LHCN-M2 (cell line): ENCODE data around the gene TIPRL. TPM values are rescaled to one million over a fixed set of nuclear protein-coding genes. Genes with fewer than 3 reads are reported as not detected.
"Not testable (repeated sequence)": the region's sequence is repeated elsewhere in the genome, so short reads cannot be mapped to it uniquely, and the experiment has no call there.

Experiments used
- DNase-seq: peaks from one replicate; pipeline ENCODE4 v3.0.0-alpha.2; 2012; ENCODE audit warnings: low read depth
- total RNA-seq: library from RNA; depleted of rRNA; stranded (reverse); fragments of >200 nt; gene quantifications from 2 replicates; pipeline ENCODE4 v1.2.3, GENCODE V29; 2014

TIPRL gene
- total RNA-seq, 1 experiment from 2014 or later = 36.1 TPM

GRCh38 chr1:168159251-168159650 lies 19.5 kb upstream of the TIPRL start:
- DNase-seq = peak; percentile 68

DNA sequence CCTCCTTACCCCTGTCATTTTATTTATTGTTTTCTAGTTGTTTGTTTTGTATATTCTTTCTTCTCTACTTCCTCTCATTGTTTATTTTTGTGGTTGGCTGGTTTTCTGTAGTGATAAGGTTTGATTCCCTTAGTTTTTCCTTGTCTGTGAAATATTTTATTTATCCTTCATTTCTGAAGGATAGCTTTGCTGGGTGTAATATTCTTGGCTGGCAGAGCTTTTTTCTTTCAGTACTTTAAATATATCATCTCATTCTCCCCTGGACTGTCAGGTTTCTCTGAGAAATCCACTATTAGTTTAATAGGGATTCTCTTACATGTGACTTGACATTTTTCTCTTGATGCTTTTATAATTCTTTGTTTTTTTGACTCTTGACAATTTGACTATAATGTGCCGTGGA lies 18.8 kb upstream of the TIPRL start:
- DNase-seq = no peak

GRCh38 chr1:168161459-168161858 lies 17.3 kb upstream of the TIPRL start:
- no peak for DNase-seq

DNA sequence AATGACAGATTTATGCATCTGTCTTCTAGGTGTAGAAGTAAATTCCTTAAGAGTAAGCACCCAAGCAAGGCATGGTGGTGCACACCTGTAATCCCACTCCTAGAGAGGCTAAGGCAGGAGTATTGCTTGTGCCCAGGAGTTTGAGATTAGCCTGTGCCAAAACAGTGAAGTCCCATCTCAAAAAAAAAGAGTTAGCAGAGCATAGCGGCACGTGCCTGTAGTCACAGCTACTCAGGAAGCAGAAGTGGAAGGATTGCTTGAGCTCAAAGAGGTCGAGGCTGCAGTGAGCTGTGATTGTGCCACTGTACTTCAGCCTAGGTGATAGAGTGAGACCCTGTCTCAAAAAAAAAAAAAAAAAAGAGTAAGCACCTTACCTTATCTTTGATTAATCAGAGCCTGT lies 15.1 kb upstream of the TIPRL start:
- DNase-seq = no peak

GRCh38 chr1:168164771-168165170 lies 14.0 kb upstream of the TIPRL start:
- peak; percentile 23 for DNase-seq

DNA sequence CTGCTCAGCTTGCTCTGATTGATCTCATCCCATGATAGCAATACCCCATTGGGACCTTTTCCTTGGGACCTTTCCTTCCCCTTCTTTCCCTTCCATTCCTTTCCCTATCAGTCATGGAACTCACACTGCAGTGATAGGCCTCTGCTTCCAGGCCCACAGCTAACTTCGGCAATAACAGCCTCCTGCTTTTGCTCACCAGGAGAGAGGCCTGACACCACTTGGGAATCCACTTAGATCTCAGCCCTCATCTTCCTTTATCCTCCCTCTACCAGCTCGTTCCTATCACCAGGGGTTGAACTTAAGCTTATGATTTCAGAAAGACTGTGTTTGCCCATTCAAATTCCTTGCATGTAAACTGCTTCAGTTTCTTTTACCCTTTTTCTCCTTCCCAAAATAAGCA lies 11.0 kb upstream of the TIPRL start:
- DNase-seq = no peak

- DNase-seq = no peak
These were observed 7.9 kb upstream of the TIPRL start for GRCh38 chr1:168170564-168171508.

- no peak for DNase-seq
These were observed 6.4 kb upstream of the TIPRL start for GRCh38 chr1:168172250-168172915.

- DNase-seq = no peak
These were observed 530 bp upstream of the TIPRL start for GRCh38 chr1:168178227-168178637.

DNA sequence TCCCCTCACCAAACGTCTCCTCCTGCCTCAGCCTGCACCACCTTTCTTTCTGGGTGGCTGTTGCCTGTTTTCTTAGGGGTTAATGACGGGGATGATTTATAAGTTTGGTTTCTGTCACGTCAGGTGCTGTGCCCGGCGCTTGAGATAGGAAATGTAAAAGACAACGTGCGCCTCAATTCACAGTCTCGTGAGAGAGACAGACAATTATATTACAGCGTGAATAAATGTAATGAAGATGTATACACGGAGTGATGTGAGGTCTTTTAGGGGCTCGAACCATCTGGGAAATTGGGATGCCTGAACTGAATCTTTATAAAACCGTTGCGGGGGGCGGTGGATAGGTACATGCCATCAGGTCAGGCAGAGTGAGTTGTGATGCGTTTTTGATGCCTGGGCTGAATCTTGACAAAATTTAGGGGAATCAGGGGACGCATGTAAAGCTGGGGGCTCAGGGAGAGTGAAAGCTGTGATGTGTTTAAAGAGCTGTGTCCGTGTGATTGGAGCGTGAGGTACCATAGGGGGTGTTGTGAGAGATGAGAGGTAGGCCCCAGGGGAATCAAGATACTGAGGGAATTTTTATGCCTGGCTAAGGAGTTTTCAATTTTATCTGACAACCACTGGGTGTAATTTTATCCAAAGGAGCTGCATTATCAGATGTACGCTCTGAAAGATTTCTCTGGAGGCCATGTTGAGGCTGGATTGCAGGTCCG lies 831 bp downstream of the TIPRL start:
- peak; percentile 37 for DNase-seq

DNA sequence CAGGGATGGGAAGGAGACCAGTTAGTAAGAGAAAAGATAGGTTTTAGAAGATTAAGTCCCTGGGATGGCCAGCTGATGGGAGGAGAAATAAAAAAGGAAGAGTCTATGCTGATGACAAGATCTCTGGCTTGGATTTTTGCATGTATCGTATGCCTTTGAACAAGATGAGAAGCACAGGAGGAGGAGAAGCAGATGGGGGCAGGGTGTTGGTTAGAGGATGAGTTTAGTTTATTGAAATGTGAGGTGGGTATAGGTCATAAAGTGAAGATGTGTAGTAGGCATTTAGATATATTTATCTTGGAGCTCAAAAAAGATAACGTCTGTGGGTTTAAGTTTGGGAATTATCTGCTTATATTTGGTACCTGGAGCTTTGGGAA lies 1.4 kb downstream of the TIPRL start:
- DNase-seq = no peak

DNA sequence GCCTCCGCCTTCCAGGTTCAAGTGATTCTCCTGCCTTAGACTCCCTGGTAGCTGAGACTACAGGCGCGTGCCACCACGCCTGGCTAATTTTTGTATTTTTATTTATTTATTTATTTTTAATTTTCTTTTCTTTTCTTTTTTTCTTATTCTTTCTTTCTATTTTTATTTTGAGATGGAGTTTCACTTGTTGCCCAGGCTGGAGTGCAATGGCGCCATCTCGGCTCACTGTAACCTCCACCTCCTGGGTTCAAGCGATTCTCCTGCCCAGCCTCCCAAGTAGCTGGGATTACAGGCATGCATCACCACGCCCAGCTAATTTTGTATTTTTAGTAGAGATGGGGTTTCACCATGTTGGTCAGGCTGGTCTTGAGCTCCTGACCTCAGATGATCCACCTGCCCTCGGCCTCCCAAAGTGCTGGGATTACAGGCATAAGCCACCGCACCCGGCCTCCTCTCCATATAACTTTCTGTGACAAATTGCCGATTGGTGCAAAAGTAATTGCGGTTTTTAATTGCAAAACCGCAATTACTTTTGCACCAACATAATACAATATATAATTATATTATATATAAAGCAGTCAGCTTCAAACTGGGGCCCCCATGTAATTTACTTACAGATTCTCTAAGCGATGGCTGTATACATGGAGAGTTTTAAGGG lies 2.4 kb downstream of the TIPRL start:
- not testable (repeated sequence) for DNase-seq

DNA sequence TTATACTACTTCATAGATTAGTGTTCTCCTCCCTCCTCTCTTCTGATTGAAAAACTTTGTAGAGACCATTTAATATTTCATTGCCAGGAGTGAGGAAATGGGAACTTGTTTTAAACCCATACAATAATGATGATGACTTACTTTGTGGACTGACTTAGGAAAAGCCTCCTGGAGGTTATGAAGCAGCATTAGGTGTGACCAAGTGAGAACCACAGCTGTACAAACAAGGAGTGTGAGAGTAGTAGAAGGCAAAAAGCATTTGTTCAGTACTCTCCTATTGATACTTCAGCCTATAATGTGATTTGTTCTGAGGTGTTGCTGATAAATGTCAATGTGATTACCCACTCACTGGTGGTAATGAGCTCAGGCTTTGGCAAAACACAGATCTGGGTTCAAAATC lies 8.4 kb downstream of the TIPRL start:
- no peak for DNase-seq

DNA sequence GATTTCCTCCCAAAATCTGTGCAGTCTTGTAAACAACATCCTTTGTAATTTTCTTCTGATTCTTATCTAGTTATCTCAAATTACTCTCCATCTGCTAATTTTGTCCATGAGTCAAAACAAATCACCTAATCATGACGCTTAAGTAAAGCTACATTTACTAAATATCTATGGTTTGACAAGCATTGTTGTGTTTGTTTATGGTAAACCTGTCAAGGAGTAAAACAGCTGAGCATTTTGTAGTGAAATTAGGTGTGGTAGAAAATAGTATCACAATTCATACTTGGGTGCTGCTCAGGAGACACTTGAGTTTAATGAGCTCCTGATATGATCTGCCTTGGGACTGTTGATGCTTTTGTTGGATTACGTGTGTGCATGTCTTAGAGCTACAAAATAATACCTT lies 11.6 kb downstream of the TIPRL start:
- no peak for DNase-seq

GRCh38 chr1:168195199-168196135 lies 16.7 kb downstream of the TIPRL start:
- DNase-seq = no peak

DNA sequence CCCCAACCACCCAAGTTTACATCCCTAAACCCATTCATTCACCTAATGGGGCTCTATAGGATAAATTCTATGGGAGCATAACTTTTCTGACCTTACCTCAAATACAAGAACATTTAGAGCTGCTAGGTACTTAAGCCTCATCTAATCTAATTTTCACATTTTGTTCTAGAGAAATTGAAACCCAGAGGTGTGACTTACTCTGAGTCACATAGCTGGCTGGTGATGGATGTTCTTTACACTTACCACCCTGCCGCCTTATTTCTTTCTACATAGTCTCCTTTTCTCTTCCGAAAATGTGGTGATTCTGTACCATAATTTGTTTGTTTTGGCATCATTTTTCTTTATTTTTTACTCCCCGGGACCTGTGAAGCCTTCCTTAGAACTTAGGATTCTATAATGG lies 20.3 kb downstream of the TIPRL start:
- peak; percentile 31 for DNase-seq

- DNase-seq = no peak
These were observed 24.3 kb downstream of the TIPRL start for GRCh38 chr1:168202941-168203654.

GRCh38 chr1:168206111-168206510 lies 27.3 kb downstream of the TIPRL start:
- no peak for DNase-seq

DNA sequence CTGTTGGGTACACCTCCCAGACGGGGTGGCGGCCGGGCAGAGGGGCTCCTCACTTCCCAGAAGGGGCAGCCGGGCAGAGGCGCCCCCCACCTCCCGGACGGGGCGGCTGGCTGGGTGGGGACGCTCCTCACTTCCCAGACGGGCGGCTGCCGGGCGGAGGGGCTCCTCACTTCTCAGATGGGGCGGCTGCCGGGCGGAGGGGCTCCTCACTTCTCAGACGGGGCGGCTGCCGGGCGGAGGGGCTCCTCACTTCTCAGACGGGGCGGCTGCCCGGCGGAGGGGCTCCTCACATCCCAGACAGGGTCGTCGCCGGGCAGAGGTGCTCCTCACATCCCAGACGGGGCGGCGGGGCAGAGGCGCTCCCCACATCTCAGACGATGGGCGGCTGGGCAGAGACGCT lies 28.9 kb downstream of the TIPRL start:
- DNase-seq = not testable (repeated sequence)

DNA sequence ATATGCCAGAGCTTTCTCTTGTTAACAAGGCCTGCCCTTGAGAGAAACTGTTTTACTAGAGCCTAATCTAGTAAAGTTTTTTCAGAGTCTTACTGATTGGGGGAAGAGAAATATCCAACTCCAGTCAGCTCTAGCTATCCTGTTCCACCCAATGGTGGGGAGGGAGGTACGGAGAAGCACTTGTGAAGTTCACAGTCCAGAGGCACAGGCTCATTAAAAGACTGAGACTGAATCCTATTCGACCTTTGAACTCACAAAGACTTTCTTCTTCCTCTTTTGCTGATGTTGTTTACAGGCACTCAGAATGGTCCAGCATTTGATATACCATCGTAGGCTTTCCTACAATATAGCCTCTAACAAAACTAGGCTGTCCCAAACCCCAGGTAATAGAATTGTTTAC lies 31.6 kb downstream of the TIPRL start:
- DNase-seq = no peak
